GM15510 (cell line): ENCODE measurements around the gene ZNF532.

ENCODE experiments used
- POLR2A ChIP-seq: IDR thresholded peaks from 3 replicates; pipeline ENCODE4 v1.6.1; 2011; ENCODE audit warnings: borderline replicate concordance; ENCODE audit not compliant: insufficient read length; ENCODE audit errors: extremely low read depth

The ZNF532 gene

DNA sequence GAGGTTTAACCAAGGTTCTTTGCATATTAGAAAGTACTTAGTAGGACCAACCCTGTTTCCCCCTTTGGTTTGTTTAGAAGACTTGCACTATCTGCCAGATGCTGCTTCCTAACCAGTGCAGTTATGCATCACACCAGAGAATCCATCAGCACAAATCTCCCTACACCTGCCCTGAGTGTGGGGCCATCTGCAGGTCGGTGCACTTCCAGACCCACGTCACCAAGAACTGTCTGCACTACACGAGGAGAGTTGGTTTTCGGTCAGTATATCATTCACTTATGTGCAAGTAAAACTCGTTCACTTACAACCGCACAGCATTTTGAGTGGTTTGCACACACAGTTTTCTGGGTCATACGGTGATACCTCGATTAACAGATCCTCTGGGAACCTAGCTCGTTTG lies 69.7 kb downstream of the ZNF532 start:
- TF ChIP-seq POLR2A, result no peak

DNA sequence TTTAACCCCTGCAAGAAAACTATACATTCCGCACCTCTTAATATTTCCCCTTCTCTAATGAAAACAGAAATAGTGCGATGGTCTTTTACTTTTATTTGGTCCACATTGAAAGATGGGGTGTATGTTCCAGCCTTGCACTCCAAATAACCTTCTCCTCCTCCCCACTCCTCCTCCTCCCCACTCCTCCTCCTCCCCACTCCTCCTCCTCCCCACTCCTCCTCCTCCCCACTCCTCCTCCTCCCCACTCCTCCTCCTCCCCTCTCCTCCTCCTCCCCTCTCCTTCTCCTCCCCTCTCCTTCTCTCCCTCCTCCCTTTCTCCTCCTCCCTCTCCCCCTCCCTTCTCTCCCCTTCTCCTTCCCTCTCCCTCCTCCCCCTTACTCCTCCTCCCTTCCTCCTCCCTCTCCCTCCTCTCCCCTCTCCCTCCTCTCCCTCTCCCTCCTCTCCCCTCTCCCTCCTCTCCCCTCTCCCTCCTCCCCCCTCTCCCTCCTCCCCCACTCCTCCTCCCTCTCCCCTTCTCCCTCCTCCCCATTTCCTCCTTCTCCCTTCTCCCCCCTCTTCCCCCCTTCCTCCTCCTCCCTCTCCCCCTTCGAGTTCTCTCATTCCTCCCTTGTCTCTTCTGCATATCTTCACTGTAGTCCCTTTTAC lies 70.4 kb downstream of the ZNF532 start:
- no peak for TF ChIP-seq POLR2A

DNA sequence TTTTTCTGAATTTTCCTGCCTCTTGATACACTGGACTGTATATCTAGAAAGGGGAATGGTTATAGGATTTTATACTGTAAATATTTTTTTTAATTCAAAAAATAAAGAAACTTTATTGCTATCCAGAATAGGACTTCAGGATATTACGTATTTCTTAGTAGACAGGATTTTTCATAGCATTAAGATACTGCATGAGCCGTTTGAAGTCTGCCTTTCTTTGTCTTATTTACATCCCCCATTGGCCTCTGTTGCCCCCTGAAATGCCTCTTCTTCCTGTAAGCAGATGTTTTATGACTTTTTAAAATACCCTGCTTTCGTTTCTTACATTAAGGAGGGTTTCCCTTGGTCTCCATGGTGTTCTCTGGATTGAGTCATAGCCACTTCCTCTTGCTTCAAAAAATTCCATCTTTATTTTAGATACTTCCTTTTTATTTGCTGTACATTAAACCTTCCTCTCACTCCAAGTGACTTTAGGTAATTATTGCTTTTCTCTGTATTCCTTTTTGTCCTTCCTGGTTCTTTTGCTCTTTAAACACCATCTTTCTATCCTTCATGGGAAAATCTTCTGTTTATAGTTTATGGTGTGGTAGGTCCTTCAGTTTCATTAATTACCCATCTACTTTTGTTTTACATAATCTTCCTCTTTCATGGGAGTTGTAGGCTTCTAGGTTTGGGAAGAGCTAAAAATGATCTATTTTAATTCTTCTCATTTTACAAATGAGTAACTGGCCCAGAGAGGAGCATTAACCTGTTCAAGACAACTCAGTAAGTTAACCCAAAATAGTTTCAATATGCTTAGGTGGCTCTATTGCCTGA lies 72.6 kb downstream of the ZNF532 start:
- TF ChIP-seq POLR2A, result no peak

DNA sequence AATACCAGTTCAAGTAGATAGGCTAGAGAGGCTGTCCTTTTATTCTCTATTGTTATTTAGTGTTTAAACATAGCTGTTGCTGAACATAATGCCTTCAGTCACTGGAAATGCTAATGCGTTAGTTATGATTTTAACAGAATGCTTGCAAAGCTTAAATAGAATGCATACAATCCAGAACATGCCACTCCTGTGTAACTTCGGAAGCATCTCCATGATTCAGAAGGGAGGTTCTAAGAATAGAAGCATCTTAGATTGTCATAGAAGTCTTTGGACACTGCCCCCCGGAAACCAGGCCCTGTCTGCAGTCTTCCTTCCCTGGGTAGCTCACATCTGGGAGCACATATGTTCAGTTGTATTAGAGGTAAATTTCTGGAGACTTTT lies 73.2 kb downstream of the ZNF532 start:
- no peak for TF ChIP-seq POLR2A

DNA sequence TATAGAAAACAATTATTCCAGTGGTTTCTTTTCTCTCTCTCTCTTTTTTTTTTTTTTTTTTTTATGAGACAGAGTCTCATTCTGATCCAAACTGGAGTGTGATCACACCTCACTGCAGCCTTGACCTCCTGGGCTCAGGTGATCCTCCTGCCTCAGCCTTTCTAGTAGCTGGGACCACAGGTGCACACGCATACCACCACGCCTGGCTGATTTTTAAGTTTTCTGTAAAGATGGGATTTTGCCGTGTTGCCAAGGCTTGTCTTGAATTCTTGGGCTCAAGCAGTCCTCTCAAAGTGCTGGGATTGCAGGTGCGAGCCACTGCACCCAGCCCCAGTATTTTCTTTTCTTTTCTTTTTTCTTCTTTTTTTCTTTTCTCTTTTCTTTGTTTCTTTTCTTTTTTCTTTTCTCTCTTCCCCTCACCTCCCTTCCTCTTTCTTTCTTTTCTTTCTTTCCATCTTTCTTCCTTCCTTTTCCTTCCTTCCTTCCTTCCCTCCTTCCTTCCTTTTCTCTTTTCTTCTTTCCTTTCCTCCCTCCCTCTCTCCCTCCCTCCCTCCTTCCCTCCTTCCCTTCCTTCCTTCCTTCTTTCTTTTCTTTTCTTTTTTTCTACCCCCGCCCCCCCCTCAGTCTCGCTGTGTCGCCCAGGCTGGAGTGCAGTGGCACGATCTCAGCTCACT lies 76.9 kb downstream of the ZNF532 start:
- no peak for TF ChIP-seq POLR2A

DNA sequence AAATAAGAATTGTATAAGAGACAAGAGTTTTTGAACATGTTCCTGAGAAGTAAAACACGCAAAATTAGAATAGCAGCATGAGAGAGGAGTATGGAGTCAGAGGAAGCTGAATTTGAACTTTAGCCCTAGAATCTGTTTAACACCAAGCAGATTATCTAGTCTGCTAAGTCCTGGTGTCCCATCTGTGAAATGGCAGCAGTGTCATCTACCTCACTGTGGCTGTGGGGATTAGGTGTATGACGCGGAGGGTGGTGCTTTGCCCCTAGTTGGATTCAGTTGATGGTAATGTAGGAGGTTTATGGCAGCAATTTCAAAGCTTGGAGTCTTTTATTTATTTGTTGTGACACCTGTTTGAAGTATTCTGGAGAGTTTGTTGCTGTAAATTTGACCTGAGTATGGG lies 79.2 kb downstream of the ZNF532 start:
- TF ChIP-seq POLR2A, result no peak

DNA sequence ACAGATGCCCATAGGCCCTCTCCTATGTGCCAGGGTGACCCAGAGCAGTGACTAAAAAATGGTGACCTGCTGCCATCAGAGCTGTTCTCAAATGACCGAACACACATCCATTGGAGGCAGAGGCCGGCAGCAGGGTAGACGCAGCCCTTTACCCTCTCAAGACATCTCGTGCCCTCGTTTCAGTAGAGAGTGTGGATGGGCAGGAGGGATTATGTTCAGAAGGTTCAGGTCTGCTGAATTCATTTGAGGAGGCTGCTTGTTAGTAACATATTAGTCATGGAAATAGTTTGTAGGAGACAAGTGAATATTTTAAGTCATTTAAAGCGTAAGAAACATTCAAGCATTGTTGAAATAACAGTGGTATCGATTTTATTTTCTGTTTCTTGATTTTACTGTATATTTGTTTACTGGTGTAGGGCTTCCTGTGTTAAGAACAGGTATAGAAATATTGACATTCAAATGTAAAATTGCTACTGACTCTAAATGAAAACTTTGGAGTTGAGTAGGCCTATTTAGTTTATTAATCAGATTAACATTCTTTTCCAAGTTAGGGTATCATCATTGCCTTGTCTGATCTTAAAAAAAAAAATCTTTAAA lies 82.6 kb downstream of the ZNF532 start:
- no peak for TF ChIP-seq POLR2A

DNA sequence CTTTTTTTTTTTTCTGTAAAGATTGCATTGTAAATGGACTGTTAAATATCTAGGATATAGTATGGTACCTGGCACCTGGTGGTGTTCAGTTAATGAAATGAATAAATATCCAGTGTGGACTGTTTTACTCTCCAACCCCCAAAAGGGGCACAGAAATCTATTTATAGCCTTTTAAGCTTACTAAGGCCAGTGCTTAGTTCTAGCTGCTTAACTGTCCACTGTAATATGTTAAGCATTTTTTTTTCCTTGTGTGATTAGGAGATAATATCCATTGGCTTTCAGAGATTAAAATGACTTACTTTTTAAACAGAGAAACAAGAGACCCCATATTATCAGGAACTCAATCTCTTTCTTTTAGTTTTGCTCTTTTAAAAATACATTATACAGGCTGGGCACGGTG lies 84.4 kb downstream of the ZNF532 start:
- no peak for TF ChIP-seq POLR2A

DNA sequence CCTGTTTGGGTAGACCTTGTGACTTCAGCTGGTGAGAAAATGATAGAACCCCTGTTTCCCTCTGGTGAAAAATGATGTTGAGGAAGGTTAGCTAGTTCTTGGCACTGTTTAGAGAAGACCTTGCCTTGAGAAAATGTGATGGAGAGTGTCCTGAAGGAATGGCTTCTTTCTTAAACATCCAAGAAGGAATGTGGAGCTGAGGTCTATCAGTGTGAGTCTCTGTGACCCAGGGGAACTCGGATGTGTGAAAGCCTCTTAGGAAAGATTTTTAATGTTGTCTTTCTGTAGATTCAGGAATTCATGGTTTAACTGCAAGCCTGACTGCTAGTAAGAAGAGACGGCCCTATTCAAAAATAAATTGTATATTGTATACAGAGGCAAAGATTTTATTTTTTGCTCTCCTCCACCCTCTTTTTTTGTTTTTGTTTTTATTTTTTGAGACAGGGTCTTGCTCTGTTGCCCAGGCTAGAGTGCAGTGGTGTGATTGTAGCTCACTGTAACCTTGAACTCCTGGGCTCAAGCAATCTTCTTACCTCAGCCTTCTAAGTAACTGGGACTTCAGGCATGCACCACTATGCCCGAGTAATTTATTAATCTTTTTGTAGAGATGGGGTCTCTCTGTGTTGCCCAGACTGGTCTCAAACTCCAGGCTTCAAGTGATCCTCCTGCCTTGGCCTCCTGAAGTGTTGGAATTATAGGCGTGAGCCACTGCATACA lies 87.5 kb downstream of the ZNF532 start:
- no peak for TF ChIP-seq POLR2A

DNA sequence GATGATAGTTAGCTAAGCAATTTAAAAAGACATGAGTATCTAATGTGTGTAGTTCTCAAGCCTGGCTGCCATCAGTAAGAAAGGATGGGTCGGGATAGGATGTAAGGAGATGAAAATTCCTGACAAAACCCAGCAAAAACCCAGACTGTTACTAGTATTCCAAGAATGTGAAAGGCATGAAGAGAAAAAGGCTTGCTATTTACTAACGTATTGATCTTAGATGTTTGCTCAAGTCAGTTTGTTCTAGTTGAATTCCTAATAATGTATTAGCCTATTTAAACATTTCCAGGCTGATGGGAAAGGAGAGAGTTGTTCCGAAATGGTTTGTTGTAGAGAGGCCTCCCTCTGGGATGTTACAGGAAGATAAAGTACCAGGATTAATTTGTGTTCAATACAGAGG lies 88.2 kb downstream of the ZNF532 start:
- TF ChIP-seq POLR2A, result no peak

DNA sequence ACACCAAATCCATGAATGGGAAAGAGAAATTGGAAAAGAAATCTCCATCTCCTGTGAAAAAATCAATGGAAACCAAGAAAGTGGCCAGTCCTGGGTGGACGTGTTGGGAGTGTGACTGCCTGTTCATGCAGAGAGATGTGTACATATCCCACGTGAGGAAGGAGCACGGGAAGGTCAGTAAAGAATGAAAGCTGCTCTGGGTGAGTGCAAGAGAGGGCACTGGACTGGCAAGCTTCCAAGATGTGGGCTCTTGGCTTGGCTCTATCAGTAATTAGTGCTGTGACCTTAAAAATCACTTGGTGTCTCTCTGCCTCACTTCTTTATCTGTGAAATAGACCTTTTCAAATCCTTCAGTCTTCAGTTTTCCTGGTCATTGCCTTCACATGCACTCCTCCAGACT lies 89.0 kb downstream of the ZNF532 start:
- no peak for TF ChIP-seq POLR2A

DNA sequence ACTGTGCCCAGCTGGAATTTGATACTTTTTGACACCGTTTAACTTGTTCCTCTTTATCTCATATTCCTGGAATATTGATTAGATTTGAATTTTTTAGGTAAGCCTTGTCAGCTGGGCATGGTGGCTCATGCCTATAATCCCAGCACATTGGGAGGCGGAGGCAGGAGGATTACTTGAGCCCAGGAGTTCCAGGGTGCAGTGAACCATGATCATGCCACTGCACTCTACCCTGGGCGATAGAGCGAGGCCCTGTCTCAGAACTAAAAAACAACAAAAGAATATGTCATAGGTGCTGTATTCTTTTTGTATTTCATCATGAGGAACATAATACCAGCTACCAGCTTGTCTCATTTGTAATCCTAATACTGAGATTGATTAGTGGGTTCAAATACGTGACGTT lies 90.3 kb downstream of the ZNF532 start:
- TF ChIP-seq POLR2A, result no peak

DNA sequence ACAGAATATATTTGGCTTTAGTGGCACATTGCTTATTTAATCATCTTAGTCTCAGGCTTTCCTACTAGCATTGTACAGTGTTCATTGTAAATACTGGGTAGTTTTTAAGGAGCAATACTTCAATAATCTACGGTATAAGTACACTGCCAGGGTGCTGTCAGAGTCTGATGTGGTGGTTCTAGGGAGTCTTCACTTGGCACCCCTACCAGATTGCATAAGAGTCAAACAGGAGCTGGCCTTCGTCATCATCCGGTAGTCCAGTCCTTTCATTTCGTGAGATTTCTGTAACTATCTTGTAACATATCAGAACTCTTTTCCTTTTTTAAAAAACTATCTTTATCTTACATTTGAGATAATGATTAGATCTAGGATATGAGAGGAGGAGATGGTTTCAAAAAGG lies 91.1 kb downstream of the ZNF532 start:
- TF ChIP-seq POLR2A, result no peak

DNA sequence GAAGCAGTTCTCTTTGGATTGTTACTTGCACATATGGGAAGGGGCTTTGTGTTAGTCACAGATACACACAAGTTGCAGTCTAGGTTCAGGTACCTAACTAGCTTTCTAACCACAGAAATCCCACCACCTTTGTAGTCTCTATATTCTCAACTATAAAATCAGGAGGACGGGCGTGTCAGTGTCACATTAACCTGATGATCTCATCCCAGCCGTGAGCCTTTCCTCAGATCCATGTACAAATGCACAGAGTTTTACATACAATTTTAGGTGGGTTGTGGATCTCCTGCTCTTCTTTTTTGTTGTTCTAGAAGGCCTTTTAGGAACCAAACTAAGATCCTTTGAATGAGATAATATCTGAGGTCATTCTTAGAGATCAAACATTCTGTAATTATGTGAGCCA lies 94.0 kb downstream of the ZNF532 start:
- TF ChIP-seq POLR2A, result no peak

DNA sequence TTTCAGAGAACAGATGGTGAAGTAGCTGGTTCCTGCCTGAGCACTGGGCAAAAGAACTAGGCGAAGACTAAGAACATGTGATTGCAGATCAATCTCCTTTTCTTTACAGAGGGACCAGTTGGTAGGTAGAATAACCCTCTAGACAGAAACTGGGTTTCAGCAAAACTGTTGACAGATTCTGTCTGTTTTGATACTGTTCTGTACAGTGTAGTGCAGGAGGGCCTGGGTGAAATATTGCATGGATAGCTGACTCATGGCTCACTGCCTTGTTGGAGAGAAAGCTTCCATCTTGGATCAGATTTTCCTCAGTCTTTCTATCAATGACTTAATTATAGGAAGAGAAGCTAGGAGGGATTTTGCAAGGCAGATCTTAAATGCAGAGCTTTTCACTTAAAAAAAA lies 95.8 kb downstream of the ZNF532 start:
- no peak for TF ChIP-seq POLR2A
